GM21529 (cell line): ENCODE measurements around the gene VAV2.
"Not testable (repeated sequence)": the region's sequence is repeated elsewhere in the genome, so short reads cannot be mapped to it uniquely, and the experiment has no call there.

Experiments used
- ATAC-seq: cut with Tn5 transposase; IDR thresholded peaks from one replicate; pipeline ENCODE4 v1.9.1; 2021; ENCODE audit not compliant: unreplicated experiment

VAV2 gene

GRCh38 chr9:133759946-133760345 is 232.2 kb downstream of the VAV2 start:
- ATAC-seq: no peak

- ATAC-seq: no peak
Observed at GRCh38 chr9:133759146-133759900, 232.8 kb downstream of the VAV2 start.

- no peak for ATAC-seq
Observed at GRCh38 chr9:133758228-133758627, 233.9 kb downstream of the VAV2 start.

DNA sequence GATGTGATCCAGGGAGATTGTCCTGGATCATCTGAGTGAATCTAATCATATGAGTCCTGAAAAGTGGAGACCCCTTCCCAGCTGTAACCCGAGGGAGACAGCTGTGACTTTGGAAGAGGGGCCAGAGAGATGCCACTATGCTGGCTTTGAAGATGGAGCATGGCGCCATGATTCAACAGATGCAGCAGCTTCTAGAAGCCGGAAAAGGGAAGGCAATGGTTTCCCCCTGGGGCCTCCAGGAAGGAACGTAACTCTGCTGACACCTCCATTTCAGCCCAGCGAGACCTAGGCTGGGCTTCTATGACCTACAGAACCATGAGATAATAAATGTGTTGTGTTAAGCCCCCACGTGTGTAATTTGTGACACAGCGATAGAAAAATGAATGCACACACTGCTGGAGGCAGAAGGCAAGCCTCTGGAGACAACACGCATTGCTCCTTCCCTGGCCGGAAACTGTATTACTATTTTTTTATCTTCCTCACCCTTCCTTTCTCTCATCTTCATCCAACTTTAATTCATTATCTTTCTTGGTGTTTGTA is 237.4 kb downstream of the VAV2 start:
- no peak for ATAC-seq

- no peak for ATAC-seq
Observed at GRCh38 chr9:133754187-133754586, 237.9 kb downstream of the VAV2 start.

DNA sequence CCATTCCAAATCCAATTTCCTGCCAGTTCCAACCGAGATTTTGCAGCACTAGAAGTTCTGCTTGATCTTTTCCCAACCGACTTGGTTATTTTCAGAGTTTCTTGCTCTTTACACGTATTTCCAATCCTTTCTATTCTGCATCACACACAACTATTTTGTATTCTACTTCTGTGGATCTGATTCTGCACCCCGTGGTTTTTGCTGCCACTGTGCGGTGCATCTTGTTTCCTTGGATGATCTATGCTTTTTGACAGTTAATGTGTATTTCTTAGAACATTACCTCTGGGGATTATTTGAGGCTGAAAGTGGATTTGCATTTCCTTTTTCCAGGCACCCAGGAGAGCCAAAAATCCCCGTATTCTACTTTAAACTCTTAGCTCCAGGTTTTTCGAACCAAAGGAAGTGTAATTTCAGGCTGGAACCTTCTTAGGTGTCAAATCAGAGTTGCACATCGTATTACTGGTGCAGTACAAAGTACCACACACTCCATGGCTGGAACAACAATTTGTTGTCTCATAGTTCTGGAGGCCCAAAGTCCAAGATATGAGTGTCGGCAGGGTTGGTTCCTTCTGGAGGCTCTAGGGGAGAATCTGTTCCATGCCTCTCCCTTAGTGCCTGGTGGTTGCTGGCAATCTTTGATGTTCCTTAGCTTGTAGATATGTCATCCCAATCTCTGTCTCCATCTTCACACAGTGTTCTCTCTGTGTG is 239.2 kb downstream of the VAV2 start:
- no peak for ATAC-seq

GRCh38 chr9:133750982-133751649 is 241.0 kb downstream of the VAV2 start:
- no peak for ATAC-seq

DNA sequence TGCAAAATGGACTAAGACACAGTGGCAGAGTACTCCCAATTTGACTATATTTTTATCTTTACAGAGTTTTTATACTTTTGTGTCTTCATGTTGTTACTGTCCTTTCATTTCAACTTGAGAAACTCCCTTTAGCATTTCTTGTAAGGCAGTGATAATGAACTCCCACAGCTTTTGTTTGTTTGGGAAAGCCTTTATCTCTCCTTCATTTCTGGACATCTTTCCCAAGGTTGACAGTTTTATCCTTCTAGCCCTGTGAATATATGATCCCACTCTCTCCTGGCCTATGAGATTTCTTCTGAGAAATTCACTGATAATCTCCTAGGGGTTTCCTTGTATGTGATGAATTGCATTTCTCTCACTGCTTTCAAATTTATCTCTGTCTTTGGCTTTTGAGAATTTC is 244.8 kb downstream of the VAV2 start:
- no peak for ATAC-seq

- ATAC-seq: not testable (repeated sequence)
Observed at GRCh38 chr9:133744528-133744927, 247.6 kb downstream of the VAV2 start.

DNA sequence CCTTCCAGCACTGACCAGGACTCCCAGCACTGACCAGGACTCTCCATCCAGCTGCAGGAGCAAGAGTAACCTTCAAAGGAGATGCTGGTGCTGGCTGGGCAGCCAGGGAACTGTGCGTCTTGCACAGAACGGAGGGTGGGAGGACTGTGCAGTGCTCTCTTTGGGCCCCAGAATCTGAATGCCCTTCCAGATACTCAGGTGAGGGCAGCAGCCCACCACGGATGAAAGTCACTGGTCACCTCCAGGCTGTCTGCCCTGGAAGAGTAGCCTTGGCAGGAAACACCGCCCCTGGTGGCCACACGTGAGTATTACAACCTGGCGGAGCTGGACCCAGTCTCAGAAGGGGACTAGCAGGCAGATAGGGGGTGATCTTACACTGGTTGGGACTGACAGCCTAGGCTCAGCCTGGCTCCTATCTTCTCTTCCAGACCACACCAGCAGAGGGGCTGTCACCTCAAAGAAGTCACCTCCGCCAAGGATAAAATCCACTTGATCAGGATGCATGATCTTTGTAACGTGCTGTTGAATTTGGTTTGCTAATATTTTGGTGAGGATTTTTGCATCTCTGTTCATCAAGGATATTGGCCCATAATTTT is 249.2 kb downstream of the VAV2 start:
- ATAC-seq: peak; percentile 68

DNA sequence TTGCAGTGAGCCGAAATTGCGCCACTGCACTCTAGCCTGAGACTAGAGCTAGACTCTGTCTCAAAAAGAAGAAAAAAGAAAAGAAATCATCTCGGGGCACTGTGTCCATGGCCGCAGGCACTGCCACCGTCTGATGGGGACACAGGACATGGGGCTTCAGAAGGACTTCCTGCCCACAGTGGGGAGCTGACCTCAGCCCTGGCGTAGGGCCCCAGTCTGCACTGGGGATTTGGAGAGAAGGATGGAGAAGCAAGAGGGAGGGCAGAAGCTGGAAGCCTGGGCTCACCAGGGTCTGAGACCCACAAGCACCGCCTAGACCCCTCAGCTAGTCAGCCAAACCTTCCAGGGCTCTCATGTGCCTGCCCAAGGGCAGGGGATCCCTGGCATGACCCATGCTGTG is 249.9 kb downstream of the VAV2 start:
- no peak for ATAC-seq

- ATAC-seq: no peak
Observed at GRCh38 chr9:133741716-133742115, 250.4 kb downstream of the VAV2 start.

GRCh38 chr9:133740911-133741310 is 251.2 kb downstream of the VAV2 start:
- ATAC-seq: no peak

- no peak for ATAC-seq
Observed at GRCh38 chr9:133739408-133740280, 252.5 kb downstream of the VAV2 start.

DNA sequence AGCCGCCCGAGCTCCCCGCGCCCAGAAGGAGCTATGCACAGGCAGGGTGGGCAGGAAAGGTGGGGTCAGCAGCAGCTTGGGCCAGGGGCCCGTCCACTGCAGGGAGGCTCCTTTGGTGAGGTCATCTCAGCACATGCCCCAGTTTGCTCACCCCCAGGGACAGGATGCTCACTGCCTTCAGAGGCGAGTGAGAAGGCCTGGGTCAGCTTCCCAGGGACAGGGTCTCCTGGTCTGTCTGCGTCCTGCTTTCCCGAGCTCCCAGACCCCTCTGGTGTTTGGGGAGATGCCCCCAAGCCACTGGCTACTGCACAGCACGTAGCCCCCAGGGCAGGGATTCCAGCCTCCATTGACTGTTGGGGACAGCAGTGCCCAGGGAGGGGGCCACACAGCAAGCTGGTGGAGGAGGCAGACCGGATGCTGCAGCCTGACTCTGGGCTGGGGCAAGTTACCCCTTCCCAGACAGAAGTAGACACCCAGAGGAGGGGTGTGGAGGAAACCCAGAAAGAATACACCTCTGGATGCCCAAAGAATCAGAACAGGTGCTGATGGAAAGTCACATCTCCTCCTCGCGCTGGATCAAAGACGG is 253.4 kb downstream of the VAV2 start:
- ATAC-seq: no peak

DNA sequence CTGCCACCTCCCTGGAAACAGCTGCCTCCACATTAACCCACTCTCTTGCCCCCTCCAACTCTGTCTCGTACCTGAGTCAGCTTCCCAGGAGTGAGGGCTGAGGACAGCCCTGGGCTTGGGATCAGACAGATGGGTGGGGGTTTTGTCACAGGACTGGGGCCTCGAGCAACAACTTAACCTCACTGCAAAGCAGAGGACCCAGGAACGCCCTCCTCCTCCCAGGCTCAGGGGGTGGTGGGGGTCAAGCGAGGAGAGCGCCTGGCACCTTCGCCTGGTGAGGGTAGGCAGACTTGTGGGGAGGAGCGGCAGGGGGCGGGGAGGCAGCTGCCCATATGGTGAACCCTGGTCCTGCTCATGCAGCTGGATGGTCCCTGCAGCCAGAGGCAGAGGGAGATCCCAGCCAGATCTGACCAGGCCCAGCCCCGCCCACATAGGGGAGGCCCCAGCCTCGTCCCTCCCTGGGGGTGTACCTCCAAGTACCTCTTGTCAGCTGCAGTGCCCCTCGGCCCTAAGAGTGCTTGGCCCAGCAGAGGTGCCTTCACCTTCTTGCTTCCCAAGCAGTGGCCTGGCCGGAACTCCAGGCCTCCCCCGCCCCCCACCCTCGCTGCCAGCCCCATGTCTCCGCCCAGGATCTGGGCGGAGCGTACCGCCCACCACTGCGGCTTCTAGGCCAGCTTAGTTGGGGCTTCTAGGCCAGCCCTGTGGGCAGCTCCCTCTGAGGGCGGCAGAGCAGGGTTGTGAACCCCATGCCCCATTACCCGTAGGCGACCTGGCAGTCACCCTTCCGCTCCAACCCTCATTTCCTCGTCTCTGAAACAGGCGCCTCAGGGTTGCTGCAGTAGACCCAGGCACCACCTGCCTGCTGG is 254.1 kb downstream of the VAV2 start, which contains the start of gene SARDH:
Gene SARDH, minus strand, starts transcription at position 579 of the 866 bp plus-strand sequence. CDS start 4,179 bp downstream, outside the sequence.
- ATAC-seq: no peak

GRCh38 chr9:133737071-133737773 is 254.9 kb downstream of the VAV2 start:
- no peak for ATAC-seq

- no peak for ATAC-seq
Observed at GRCh38 chr9:133735931-133736330, 256.2 kb downstream of the VAV2 start.
